ENCODE results near the gene MGMT.

Gene MGMT

GRCh38 chr10:129740532-129741279, 273.7 kb downstream of the MGMT start:
- no peak for DNase-seq (ENCODE audit: low read depth)

- DNase-seq (ENCODE audit: low read depth), result no peak
These were observed 274.4 kb downstream of the MGMT start for GRCh38 chr10:129741280-129741977.

- DNase-seq (ENCODE audit: low read depth), result no peak
These were observed 275.1 kb downstream of the MGMT start for GRCh38 chr10:129741978-129742741.

GRCh38 chr10:129742742-129743550, 275.9 kb downstream of the MGMT start:
- DNase-seq (ENCODE audit: low read depth), result no peak

- no peak for DNase-seq (ENCODE audit: low read depth)
These were observed 276.7 kb downstream of the MGMT start for GRCh38 chr10:129743738-129744133.

- DNase-seq (ENCODE audit: low read depth), result no peak
These were observed 277.4 kb downstream of the MGMT start for GRCh38 chr10:129744134-129745111.

- DNase-seq (ENCODE audit: low read depth), result no peak
These were observed 278.2 kb downstream of the MGMT start for GRCh38 chr10:129745186-129745750.

- no peak for DNase-seq (ENCODE audit: low read depth)
These were observed 287.4 kb downstream of the MGMT start for GRCh38 chr10:129754211-129755050.

GRCh38 chr10:129755158-129755591, 288.1 kb downstream of the MGMT start:
- DNase-seq (ENCODE audit: low read depth), result no peak

GRCh38 chr10:129755621-129756020, 288.6 kb downstream of the MGMT start:
- no peak for DNase-seq (ENCODE audit: low read depth)

GRCh38 chr10:129756912-129757901, 290.2 kb downstream of the MGMT start:
- DNase-seq (ENCODE audit: low read depth), result no peak

- DNase-seq (ENCODE audit: low read depth), result no peak
These were observed 291.4 kb downstream of the MGMT start for GRCh38 chr10:129758207-129759021.

- no peak for DNase-seq (ENCODE audit: low read depth)
These were observed 292.4 kb downstream of the MGMT start for GRCh38 chr10:129759214-129760002.

- DNase-seq (ENCODE audit: low read depth), result no peak
These were observed 292.9 kb downstream of the MGMT start for GRCh38 chr10:129760003-129760315.

- DNase-seq (ENCODE audit: low read depth), result no peak
These were observed 293.4 kb downstream of the MGMT start for GRCh38 chr10:129760416-129760815.

GRCh38 chr10:129761197-129761972, 294.3 kb downstream of the MGMT start:
- no peak for DNase-seq (ENCODE audit: low read depth)

All from activated T-cell treated with anti-CD3 and anti-CD28 coated beads for 24 hours (primary cell).